AG08395 (cell line): ENCODE data around the gene WDR44.
"Not testable (repeated sequence)": the region's sequence is repeated elsewhere in the genome, so short reads cannot be mapped to it uniquely, and the experiment has no call there.

Experiments used
- DNase-seq: peaks from one replicate; pipeline ENCODE4 v3.0.0; 2012; ENCODE audit warnings: mixed read lengths, low spot score

WDR44 gene

GRCh38 chrX:118345464-118346257 is at the start of gene WDR44:
TSS of gene WDR44 (plus strand) at chrX:118346106. CDS start at chrX:118346504, 398 bp downstream.
- DNase-seq = peak; percentile 96

DNA sequence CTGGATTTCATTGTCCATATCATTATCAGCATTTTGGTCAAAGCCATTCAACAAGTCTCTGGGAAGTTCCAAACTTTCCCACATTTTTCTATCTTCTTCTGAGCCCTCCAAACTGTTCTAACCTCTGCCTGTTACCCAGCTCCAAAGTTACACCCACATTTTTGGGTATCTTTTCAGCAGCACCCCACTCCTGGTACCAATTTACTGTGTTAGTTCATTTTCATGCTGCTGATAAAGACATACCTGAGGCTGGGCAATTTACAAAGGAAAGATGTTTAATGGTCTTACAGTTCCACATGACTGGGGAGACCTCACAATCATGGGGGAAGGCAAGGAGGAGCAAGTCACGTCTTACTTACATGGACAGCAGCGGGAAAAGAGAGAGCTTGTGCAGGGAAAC is 40.1 kb upstream of the WDR44 start:
- not testable (repeated sequence) for DNase-seq

DNA sequence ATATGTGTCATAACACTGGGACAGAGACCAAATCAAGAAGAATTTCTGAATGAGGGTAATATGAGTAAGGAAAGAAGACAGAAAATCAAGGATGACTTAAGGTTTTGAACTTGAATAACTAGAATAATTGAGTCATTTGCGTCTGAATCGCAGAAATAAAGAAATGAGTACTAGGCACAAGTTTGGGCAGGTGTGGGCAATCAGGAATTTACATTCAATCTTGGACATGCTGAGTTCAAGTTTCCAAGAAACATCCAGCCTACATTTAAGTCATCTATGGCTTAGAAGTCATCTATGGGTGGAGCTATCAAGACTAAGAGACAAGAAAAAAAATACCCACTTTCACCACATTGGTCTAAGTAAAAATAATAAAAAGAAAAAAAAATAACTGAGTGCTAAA is 30.4 kb upstream of the WDR44 start:
- no peak for DNase-seq

DNA sequence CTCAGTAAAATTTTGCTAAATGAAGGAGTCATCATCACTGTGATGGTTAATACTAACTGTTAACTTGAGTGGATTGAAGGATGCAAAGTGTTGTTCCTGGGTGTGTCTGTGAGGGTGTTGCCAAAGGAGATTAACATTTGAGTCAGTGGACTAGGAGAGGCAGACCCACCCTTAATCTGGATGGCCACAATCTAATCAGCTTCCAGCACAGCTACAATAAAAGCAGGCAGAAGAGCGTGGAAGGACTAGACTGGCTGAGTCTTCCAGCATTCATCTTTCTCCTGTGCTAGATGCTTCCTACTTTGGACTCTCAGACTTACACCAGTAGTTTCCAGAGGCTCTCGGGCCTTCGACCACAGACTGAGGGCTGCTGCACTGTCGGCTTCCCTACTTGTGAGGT is 21.3 kb upstream of the WDR44 start:
- no peak for DNase-seq

- peak; percentile 7 for DNase-seq
These were observed 20.5 kb upstream of the WDR44 start for GRCh38 chrX:118325453-118325852.

- no peak for DNase-seq
These were observed 16.7 kb upstream of the WDR44 start for GRCh38 chrX:118329175-118329574.

- no peak for DNase-seq
These were observed 8.2 kb upstream of the WDR44 start for GRCh38 chrX:118337687-118338086.

DNA sequence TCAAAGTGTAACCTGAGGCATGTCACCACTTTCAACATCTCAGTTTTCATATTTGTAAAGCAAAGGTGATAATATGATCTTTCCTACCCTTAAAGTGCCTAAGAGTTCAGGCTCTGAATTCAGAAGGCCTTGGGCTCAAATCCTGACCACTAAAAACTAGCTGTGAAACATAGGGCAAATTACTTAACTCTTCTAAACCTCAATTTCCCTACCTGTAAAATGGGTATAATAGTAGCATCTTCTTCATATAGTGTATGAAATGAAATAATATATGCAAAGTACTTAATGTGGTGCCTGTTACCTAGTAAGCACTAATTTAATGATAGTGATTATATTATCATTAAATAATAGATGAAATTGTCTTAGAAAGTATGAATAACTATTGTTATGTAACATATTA is 7.0 kb upstream of the WDR44 start:
- DNase-seq = no peak

- no peak for DNase-seq
These were observed 852 bp upstream of the WDR44 start for GRCh38 chrX:118345045-118345463.

GRCh38 chrX:118346258-118347094 is 570 bp downstream of the WDR44 start:
- no peak for DNase-seq

DNA sequence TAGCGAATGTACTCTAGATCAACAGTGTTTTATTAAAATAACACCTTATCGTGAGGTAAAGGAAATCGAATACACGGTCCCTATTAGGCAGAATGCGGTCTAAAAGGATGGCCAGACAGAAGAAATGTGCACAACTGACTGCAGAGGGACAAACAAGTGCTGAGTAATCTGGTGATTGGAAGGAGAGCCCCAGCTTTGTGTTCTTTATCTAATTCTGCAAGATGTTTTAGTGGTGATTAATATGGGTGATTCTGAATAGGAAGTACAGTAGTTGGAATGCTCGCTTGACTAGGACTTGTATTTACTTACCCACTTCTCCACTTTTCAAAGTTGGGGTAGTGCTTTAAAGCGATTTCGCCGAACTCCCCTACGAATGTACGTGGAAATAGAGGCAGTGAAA is 1.2 kb downstream of the WDR44 start:
- DNase-seq = peak; percentile 44

DNA sequence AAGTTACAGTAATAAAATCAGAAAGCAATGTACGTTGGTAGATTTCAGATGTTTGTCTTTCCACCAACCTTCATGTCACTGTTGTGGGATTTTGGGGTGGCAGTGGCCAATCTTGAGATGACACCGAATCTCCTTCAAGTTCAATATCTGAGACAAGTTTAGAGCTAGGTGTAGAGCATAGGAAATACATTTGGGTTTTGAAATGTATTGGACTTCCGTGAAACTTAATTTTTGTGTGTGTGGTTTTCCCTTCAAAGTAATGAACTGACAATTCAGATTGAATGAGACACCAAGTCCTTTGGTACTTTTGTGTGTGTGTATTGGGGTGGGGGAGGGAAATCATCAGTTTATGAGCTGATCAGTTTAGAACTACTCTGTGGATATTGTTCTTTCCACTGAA is 1.8 kb downstream of the WDR44 start:
- no peak for DNase-seq

GRCh38 chrX:118348186-118348810 is 2.4 kb downstream of the WDR44 start:
- no peak for DNase-seq

DNA sequence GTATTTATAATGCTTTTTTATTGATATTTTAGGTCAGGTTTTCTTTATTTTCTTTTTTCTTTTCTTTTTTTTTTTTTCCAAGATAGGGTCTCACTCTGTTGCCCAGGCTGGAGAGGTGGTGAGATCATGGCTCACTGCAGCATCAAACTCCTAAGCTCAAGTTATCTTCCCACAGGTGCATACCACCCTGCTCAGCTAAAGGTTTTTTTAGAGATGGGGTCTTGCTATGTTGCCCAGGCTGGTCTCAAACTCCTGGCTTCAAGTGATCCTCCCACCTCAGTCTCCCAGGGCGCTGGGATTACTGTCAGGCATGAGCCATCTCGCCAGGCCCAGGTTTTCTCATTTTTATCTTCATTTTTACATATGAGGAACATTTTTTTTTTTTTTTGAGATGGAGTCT is 3.3 kb downstream of the WDR44 start:
- no peak for DNase-seq

- no peak for DNase-seq
These were observed 4.3 kb downstream of the WDR44 start for GRCh38 chrX:118350221-118350620.

DNA sequence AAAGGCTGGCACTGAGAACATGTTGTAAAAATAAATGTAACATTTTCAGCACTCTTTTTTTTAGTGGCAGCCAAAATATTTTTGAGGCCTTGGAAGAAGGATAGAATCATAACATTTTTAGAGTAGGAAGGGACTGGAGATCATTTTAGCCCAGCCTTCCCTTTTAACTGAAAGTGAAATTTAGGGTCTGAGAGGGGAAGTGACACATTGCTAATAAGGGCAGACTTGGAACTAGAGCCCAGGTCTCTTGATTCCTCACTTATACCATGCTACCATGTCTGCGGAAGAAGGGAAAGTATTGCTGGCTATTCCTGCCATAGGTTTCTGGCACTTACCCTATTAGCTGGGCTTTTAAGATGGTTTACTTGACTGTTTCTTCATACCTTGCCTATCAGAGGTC is 4.8 kb downstream of the WDR44 start:
- no peak for DNase-seq

DNA sequence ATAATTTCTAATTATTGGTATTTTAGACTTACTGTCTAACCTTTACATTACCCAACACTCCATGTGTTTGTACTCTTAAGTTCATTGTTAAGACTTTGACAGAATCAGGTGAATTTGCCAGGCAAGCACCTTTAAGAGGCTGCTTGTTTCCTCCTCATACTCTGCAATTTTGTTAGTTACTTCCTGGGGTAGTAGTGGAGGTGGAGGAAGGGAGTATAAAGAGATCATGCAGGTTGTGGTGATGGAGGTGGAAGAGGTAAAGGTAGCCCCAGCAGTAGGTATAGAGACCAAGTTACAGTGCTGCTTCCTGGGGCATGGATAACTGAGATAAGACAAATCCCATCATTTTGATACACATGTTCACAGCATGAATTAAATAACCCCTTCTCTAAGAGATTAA is 6.7 kb downstream of the WDR44 start:
- no peak for DNase-seq

DNA sequence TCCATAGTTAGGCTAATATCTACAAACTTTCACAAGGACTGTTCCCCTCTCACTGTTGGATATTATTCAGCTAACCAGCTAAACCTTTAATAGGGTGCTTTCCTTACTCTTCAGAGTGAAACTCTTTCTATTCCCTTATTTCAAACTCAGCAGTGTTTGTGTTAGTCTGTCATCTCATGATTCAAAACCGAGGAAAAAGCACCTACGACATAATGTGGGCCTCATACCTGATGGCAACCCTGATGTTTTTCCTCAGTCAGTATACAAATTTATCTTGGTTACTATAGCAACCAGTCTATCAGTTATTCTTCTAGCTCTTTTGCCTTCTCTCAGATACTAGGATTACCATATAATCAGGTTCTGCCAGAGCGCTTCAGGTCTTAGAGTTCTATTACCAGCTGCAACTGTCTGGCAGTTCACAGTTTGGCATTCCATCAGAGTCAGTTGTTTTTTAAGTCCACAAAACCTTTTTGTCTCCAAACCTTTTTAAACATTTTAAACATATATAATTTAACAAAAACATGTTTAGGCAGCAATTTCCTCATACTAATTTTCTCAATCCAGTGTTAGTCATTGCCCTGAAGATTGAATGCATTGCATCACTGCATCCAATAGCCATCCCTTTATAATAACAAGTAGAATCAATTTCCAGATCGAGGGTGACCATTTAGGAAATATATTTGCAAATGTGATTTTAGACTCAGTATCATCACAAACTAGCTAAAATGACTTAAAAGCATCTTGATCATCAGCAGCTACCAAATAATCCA is 7.4 kb downstream of the WDR44 start:
- DNase-seq = no peak

GRCh38 chrX:118355225-118355920 is 9.5 kb downstream of the WDR44 start:
- DNase-seq = no peak

- no peak for DNase-seq
These were observed 10.3 kb downstream of the WDR44 start for GRCh38 chrX:118356154-118356701.
